Left lung (tissue), 10 donors: ENCODE data around the gene DIAPH2. TPM values are rescaled to one million over a fixed set of nuclear protein-coding genes. Genes with fewer than 3 reads are reported as not detected.
A peak's percentile ranks its signal among the peaks of the same experiment; 100 is the strongest.

Source experiments
- ATAC-seq: fragments of 200-7000 bp; cut with Tn5 transposase; one replicate; pipeline ENCODE4 v1.9.1; 2020; ENCODE audit warnings: moderate library complexity
- DNase-seq, 4 donors: peaks; one replicate each; pipeline ENCODE4 v3.0.0-alpha.2; 2013 to 2020
- H3K27ac ChIP-seq, 2 donors: fragments of 200-600 bp; sonication (generic) in 1 of 2; one replicate each; pipeline versions ENCODE4 v1.5.0 to v1.8.0; 2020 to 2021
- H3K27me3 ChIP-seq, 2 donors: fragments of 200-600 bp; sonication (generic) in 1 of 2; one replicate each; pipeline versions ENCODE4 v1.5.0 to v1.8.0; 2020 to 2021
- H3K36me3 ChIP-seq, 2 donors: fragments of 200-600 bp; sonication (generic) in 1 of 2; one replicate each; pipeline versions ENCODE4 v1.5.0 to v1.8.0; 2020 to 2021
- H3K4me1 ChIP-seq, 2 donors: fragments of 200-600 bp; one replicate each; pipeline ENCODE4 v1.8.0; 2021
- H3K4me3 ChIP-seq, 2 donors: fragments of 200-600 bp; sonication (generic) in 1 of 2; one replicate each; pipeline versions ENCODE4 v1.5.0 to v1.8.0; 2020 to 2021; ENCODE audit warnings: mild to moderate bottlenecking in 1 of 2
- H3K9me3 ChIP-seq, 2 donors: fragments of 200-600 bp; sonication (generic) in 1 of 2; one replicate each; pipeline versions ENCODE4 v1.5.0 to v1.8.0; 2020 to 2021
- CTCF ChIP-seq, 2 donors: fragments of 200-600 bp; sonication (generic) in 1 of 2; IDR thresholded peaks; one replicate each; pipeline versions ENCODE4 v1.5.0 to v1.8.0; 2021; ENCODE audit warnings: antibody characterized with exemption in 2 of 2
- intact Hi-C, 2 donors: fragments of 100-400 bp; cut with DNase I; formaldehyde crosslinking; loops; one replicate each; pipeline versions ENCODE4 v1.11.2 to v1.14.2; 2022
- polyA plus RNA-seq, 6 donors: library from polyadenylated mRNA; unstranded; fragments of 120-200 nt; gene quantifications; one replicate each; pipeline ENCODE4 v1.2.1, GENCODE V29; 2013; ENCODE audit not compliant: insufficient read length in 6 of 6
- total RNA-seq, 2 donors: library from RNA; stranded (reverse); fragmentation: NEBNext Ultra II Directional; extraction: Animal tissue kit (Norgen Biotek cat#: 25700); gene quantifications; one replicate each; pipeline ENCODE4 v1.2.1, GENCODE V29; 2021
- donor health status: DM: no; HTN: yes; CAD: no.
- donor health status: DM: no; HTN: no; CAD: no.

The DIAPH2 gene
- total and polyA plus RNA-seq, 8 donors = 14.6 to 34.1 (median 16.4) TPM

GRCh38 chrX:97372001-97372766, 687.5 kb downstream of the DIAPH2 start:
- no peaks in the 10 kb centered on the region for H3K27me3 ChIP-seq
- DNase-seq = peak in 1 of 4 donors; percentile 20
- ATAC-seq = peak; percentile 74
- no peak for TF ChIP-seq CTCF (IDR thresholded peaks at IDR 0.05)
- intact Hi-C loops = no loop called here
- no peak overlapping the region for H3K27ac ChIP-seq
- no peaks in the 10 kb centered on the region for H3K9me3 ChIP-seq
- H3K4me3 ChIP-seq = no peak overlapping the region
- H3K4me1 ChIP-seq = no peaks in the 10 kb centered on the region
- H3K36me3 ChIP-seq = no peaks in the 10 kb centered on the region

GRCh38 chrX:97374266-97374665, 689.6 kb downstream of the DIAPH2 start:
- Histone ChIP-seq H3K4me1 (no peaks in the 10 kb centered on the region), H3K9me3 (no peaks in the 10 kb centered on the region), H3K27me3 (no peaks in the 10 kb centered on the region), H3K27ac (peak overlapping the region in 1 of 2 donors; percentile 34), H3K36me3 (no peaks in the 10 kb centered on the region), H3K4me3 (no peak overlapping the region)
- DNase-seq (no peak), ATAC-seq (peak; percentile 80)
- intact Hi-C loops = no loop called here
- no peak for TF ChIP-seq CTCF (IDR thresholded peaks at IDR 0.05)

- Histone ChIP-seq H3K4me3 (no peak overlapping the region), H3K9me3 (no peaks in the 10 kb centered on the region), H3K4me1 (no peaks in the 10 kb centered on the region), H3K27me3 (no peaks in the 10 kb centered on the region), H3K36me3 (no peaks in the 10 kb centered on the region), H3K27ac (no peak overlapping the region)
- TF ChIP-seq CTCF (IDR thresholded peaks at IDR 0.05) = no peak
- DNase-seq (no peak), ATAC-seq (no peak)
- intact Hi-C loops = no loop called here
Observed at GRCh38 chrX:97380200-97380599, 695.6 kb downstream of the DIAPH2 start.

- intact Hi-C loops = no loop called here
- Histone ChIP-seq H3K27me3 (no peaks in the 10 kb centered on the region), H3K36me3 (no peaks in the 10 kb centered on the region), H3K27ac (no peak overlapping the region), H3K4me3 (no peak overlapping the region), H3K9me3 (no peaks in the 10 kb centered on the region), H3K4me1 (no peaks in the 10 kb centered on the region)
- no peak for DNase-seq
- no peak for TF ChIP-seq CTCF (IDR thresholded peaks at IDR 0.05)
- no peak for ATAC-seq
Observed at GRCh38 chrX:97384685-97385084, 700.0 kb downstream of the DIAPH2 start.

- no peak for TF ChIP-seq CTCF (IDR thresholded peaks at IDR 0.05)
- no peaks in the 10 kb centered on the region for H3K27me3 ChIP-seq
- intact Hi-C loops = no loop called here
Observed at GRCh38 chrX:97387004-97387403, 702.4 kb downstream of the DIAPH2 start.

More at GRCh38 chrX:97387004-97387403, 702.4 kb downstream of the DIAPH2 start:
- Histone ChIP-seq H3K4me3 (no peak overlapping the region), H3K9me3 (no peaks in the 10 kb centered on the region), H3K27ac (no peak overlapping the region), H3K4me1 (no peaks in the 10 kb centered on the region), H3K36me3 (no peaks in the 10 kb centered on the region)
- DNase-seq = no peak
- ATAC-seq = no peak
